Natural killer cell (primary cell): Measurements from ENCODE around the gene PNMA8C. TPM values are rescaled to one million over a fixed set of nuclear protein-coding genes. Genes with fewer than 3 reads are reported as not detected.

Source experiments
- ATAC-seq, 3 donors: fragments of 150-1000 bp in 2 of 3; fragments of 200-7000 bp in 1 of 3; cut with Tn5 transposase; 1 replicate in 1 of 3; 2 replicates in 2 of 3; pipeline ENCODE4 v1.10.0; 2021; ENCODE audit warnings: mild to moderate bottlenecking in 2 of 3, moderate library complexity in 2 of 3
- DNase-seq, 2 donors: peaks; one replicate each; pipeline versions ENCODE4 v3.0.0 to v3.0.0-alpha.2; 2013 to 2021; ENCODE audit warnings: mixed read lengths in 1 of 2
- H3K27ac ChIP-seq: one replicate; pipeline ENCODE4 v1.5.1; 2013; ENCODE audit warnings: mild to moderate bottlenecking, low read length
- H3K27me3 ChIP-seq: one replicate; pipeline ENCODE4 v1.6.1; 2013; ENCODE audit warnings: low read length; ENCODE audit not compliant: control insufficient read depth, insufficient read depth
- H3K36me3 ChIP-seq: one replicate; pipeline ENCODE4 v1.6.1; 2013; ENCODE audit warnings: low read length; ENCODE audit not compliant: control insufficient read depth, insufficient read depth
- H3K4me1 ChIP-seq: one replicate; pipeline ENCODE4 v1.6.1; 2013; ENCODE audit warnings: low read length; ENCODE audit not compliant: control insufficient read depth, insufficient read depth
- H3K4me3 ChIP-seq: one replicate; pipeline ENCODE4 v1.5.1; 2013; ENCODE audit warnings: low read length
- H3K9me3 ChIP-seq: one replicate; pipeline ENCODE4 v1.6.1; 2013; ENCODE audit warnings: low read length; ENCODE audit not compliant: control insufficient read depth, insufficient read depth
- H3K27ac Mint-ChIP-seq, 2 donors: one replicate each; pipeline ENCODE4 v1.8.0; 2022; ENCODE audit warnings: mild to moderate bottlenecking in 2 of 2, mixed read lengths in 2 of 2, moderate library complexity in 1 of 2
- H3K27me3 Mint-ChIP-seq, 2 donors: one replicate each; pipeline ENCODE4 v1.8.0; 2022; ENCODE audit warnings: low read depth in 2 of 2, mixed read lengths in 2 of 2
- H3K36me3 Mint-ChIP-seq: one replicate; pipeline ENCODE4 v1.8.0; 2022; ENCODE audit warnings: mixed read lengths
- H3K4me1 Mint-ChIP-seq, 2 donors: one replicate each; pipeline ENCODE4 v1.8.0; 2022; ENCODE audit warnings: mixed read lengths in 2 of 2
- H3K4me3 Mint-ChIP-seq: one replicate; pipeline ENCODE4 v1.8.0; 2022; ENCODE audit warnings: mild to moderate bottlenecking, moderate library complexity, mixed read lengths
- H3K9me3 Mint-ChIP-seq, 2 donors: one replicate each; pipeline ENCODE4 v1.8.0; 2022; ENCODE audit warnings: mixed read lengths in 2 of 2
- WGBS: methylation state at CpG from one replicate; pipeline ENCODE4 v1.1.7; 2013; ENCODE audit warnings: missing lambda C conversion rate; ENCODE audit not compliant: insufficient coverage; 5-methylcytosine and 5-hydroxymethylcytosine counted together
- intact Hi-C: fragments of 100-400 bp; cut with micrococcal nuclease; formaldehyde crosslinking; loops from one replicate; pipeline ENCODE4 v1.14.2; 2022
- total RNA-seq, 4 donors: library from RNA; stranded (reverse); fragments of 120-200 nt in 1 of 4; gene quantifications; one replicate each; pipeline versions ENCODE4 v1.2.3 to v1.2.4, GENCODE V29; 2013 to 2022
- TF ChIP-seq, protein P1 (sequence below): fragments of 200-600 bp; IDR thresholded peaks from one replicate; pipeline ENCODE4 v1.8.0; 2022; ENCODE audit warnings: antibody characterized with exemption

The PNMA8C gene
- total RNA-seq, 3 donors from 2014 or later (not counting 1 experiment from before 2014, with no cell fraction given) = 0.55 to 1.2 (median 0.87) TPM

DNA sequence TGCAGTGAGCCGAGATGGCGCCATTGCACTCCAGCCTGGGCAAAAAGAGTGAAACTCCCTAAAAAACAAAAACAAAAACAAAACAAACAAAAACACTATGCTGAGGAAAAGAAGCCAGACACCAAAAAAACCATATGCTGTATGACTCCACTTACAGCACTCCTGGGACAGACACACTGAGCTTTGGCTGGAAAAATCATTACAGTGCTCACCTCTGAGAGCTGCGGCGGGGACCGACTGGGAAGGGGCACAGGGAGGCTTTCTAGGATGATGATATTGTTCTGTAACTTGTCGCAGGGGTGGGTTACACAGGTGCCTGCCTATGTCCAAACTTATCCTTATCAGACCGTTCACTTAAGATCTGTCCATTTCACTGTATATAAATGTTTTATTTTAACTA, 34.8 kb upstream of the PNMA8C start:
- H3K9me3 ChIP-seq = no peaks in the 10 kb centered on the region
- no peak overlapping the region for H3K4me3 ChIP-seq
- no peak overlapping the region for H3K4me3 Mint-ChIP-seq
- no peaks in the 10 kb centered on the region for H3K36me3 Mint-ChIP-seq
- WGBS = 93% methylated on average over 5 of the region's 7 CpGs
- DNase-seq (no peak), ATAC-seq (no peak)
- H3K36me3 ChIP-seq = no peaks in the 10 kb centered on the region
- no peaks in the 10 kb centered on the region for H3K9me3 Mint-ChIP-seq
- no peaks in the 10 kb centered on the region for H3K4me1 ChIP-seq
- no peak overlapping the region for H3K27ac Mint-ChIP-seq
- peaks cover 8 to 9% of the 10 kb centered on the region in 2 donors for H3K27me3 Mint-ChIP-seq
- intact Hi-C loops = no loop called here
- no peaks in the 10 kb centered on the region for H3K27me3 ChIP-seq
- H3K27ac ChIP-seq = no peak overlapping the region
- H3K4me1 Mint-ChIP-seq = no peaks in the 10 kb centered on the region
- TF ChIP-seq, protein P1, sequence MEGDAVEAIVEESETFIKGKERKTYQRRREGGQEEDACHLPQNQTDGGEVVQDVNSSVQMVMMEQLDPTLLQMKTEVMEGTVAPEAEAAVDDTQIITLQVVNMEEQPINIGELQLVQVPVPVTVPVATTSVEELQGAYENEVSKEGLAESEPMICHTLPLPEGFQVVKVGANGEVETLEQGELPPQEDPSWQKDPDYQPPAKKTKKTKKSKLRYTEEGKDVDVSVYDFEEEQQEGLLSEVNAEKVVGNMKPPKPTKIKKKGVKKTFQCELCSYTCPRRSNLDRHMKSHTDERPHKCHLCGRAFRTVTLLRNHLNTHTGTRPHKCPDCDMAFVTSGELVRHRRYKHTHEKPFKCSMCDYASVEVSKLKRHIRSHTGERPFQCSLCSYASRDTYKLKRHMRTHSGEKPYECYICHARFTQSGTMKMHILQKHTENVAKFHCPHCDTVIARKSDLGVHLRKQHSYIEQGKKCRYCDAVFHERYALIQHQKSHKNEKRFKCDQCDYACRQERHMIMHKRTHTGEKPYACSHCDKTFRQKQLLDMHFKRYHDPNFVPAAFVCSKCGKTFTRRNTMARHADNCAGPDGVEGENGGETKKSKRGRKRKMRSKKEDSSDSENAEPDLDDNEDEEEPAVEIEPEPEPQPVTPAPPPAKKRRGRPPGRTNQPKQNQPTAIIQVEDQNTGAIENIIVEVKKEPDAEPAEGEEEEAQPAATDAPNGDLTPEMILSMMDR = no peak

DNA sequence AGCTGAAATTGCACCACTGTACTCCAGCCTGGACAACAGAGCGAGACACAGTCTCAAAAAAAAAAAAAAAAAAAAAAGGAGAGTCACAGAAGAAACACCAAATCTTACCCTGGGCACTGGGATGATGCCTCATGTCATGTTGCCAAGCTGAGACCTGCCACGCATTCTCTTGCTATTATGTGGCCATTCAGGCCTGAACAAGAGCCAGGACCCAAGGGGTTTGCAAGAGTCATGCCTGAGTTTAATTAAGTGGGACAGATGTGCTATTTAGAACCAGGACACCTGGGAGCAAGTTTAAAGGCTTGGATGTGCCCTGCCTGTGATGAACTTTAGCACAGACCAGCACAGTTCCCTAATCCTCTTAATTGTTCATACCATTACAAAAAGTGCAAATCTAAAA, 32.8 kb upstream of the PNMA8C start:
- Histone ChIP-seq H3K4me1 (no peaks in the 10 kb centered on the region), H3K36me3 (no peaks in the 10 kb centered on the region), H3K27me3 (no peaks in the 10 kb centered on the region), H3K4me3 (no peak overlapping the region), H3K27ac (no peak overlapping the region), H3K9me3 (no peaks in the 10 kb centered on the region)
- Mint-ChIP-seq H3K4me3 (no peak overlapping the region), H3K27me3 (peaks cover 13 to 18% of the 10 kb centered on the region in 2 donors), H3K36me3 (no peaks in the 10 kb centered on the region), H3K9me3 (no peaks in the 10 kb centered on the region), H3K4me1 (no peaks in the 10 kb centered on the region), H3K27ac (no peak overlapping the region)
- WGBS = 91% methylated on average over 2 of the region's 2 CpGs
- DNase-seq (no peak), ATAC-seq (no peak)
- intact Hi-C loops = no loop called here
- TF ChIP-seq, protein P1 = no peak

DNA sequence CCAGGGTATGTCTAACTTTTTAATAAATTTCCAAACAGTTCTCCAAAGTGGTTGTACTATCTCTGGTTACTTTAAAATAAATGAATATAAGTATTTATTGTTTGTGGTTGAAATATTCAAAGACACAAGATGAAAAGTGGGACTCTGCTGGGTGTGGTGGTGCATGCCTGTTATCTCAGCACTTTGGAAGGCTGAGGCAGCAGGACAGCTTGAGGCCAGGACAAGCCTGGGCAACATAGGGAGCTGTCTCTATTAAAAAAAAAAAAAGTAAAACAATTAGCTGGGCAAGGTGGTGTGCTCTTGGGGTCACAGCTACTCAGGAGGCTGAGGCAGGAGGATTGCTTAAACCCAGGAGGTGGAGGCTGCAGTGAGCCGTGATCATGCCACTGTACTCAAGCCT, 32.2 kb upstream of the PNMA8C start:
- H3K27me3 ChIP-seq = no peaks in the 10 kb centered on the region
- H3K9me3 ChIP-seq = no peaks in the 10 kb centered on the region
- no peak overlapping the region for H3K4me3 ChIP-seq
- no peaks in the 10 kb centered on the region for H3K4me1 ChIP-seq
- no peaks in the 10 kb centered on the region for H3K9me3 Mint-ChIP-seq
- 80% methylated on average over 1 of the region's 1 CpG for WGBS
- no peak for DNase-seq
- H3K27me3 Mint-ChIP-seq = peaks cover 18% of the 10 kb centered on the region in 2 donors
- H3K4me1 Mint-ChIP-seq = no peaks in the 10 kb centered on the region
- ATAC-seq = no peak
- TF ChIP-seq, protein P1 = no peak
- no peaks in the 10 kb centered on the region for H3K36me3 Mint-ChIP-seq
- intact Hi-C loops = no loop called here
- H3K27ac Mint-ChIP-seq = no peak overlapping the region
- no peaks in the 10 kb centered on the region for H3K36me3 ChIP-seq
- no peak overlapping the region for H3K27ac ChIP-seq
- H3K4me3 Mint-ChIP-seq = no peak overlapping the region

- intact Hi-C loops = no loop called here
- H3K4me1 Mint-ChIP-seq = no peaks in the 10 kb centered on the region
- no peaks in the 10 kb centered on the region for H3K4me1 ChIP-seq
- DNase-seq (no peak), ATAC-seq (no peak)
- H3K4me3 Mint-ChIP-seq = no peak overlapping the region
- H3K4me3 ChIP-seq = no peak overlapping the region
- 64% methylated on average over 1 of the region's 2 CpGs for WGBS
- no peaks in the 10 kb centered on the region for H3K36me3 ChIP-seq
- H3K27ac Mint-ChIP-seq = no peak overlapping the region
- no peak overlapping the region for H3K27ac ChIP-seq
- H3K27me3 ChIP-seq = no peaks in the 10 kb centered on the region
- H3K27me3 Mint-ChIP-seq = peaks cover 18 to 22% of the 10 kb centered on the region in 2 donors
- TF ChIP-seq, protein P1 = no peak
- no peaks in the 10 kb centered on the region for H3K9me3 Mint-ChIP-seq
- no peaks in the 10 kb centered on the region for H3K9me3 ChIP-seq
- no peaks in the 10 kb centered on the region for H3K36me3 Mint-ChIP-seq
Observed at GRCh38 chr19:46460055-46460454, 31.3 kb upstream of the PNMA8C start.
